Medulla oblongata (tissue), 1 donor: ENCODE data around the gene FRMPD1.

Experiments
- DNase-seq: peaks from one replicate; pipeline ENCODE4 v3.0.0-alpha.2; 2015; ENCODE audit errors: extremely low spot score

FRMPD1 gene

DNA sequence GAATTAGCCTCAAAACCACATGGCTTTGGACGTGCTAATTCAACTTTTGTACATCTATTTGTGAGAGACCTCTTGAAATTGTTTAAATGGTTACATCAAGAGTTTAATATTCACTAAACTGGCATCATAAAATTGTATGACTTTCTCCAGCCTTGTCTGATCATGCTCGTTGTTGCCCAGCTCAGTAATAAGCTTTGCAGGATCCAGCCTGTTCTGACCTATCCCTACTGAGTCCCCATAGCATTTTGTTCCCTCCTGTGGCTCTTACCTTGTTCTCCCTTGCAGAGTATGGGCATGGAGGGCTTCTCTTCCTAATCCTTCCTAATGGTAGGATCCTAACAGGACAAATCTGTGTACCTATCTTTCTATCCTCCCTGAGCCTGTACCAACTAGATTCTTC is 127.8 kb downstream of the FRMPD1 start:
- no peak for DNase-seq

- no peak for DNase-seq
Measured at GRCh38 chr9:37784291-37784615, 133.5 kb downstream of the FRMPD1 start.

GRCh38 chr9:37784616-37785483 is 134.1 kb downstream of the FRMPD1 start, which contains the start of gene EXOSC3:
Gene EXOSC3 (minus strand): TSS chr9:37785064. CDS start chr9:37785044, 20 bp downstream.
- DNase-seq: peak; percentile 94

DNA sequence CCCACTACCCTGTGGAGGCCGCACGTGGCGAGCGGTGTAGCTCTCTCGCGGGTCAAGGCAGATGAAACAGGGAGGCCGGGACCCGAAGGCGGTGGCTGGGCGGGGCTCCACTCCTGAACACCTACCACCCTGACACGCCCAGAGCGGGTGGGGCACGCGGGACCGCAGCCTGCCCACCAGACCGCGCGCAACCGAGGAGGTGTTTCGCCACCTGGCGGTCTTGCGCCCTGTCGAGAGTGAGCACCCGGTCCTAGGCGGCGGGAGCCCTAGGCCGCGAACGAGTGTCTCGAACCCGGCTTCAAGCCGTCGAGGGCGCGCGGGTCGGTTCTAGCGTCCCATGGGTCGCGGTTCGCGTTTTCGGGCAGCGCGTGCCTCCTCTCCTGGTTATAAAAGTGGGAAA is 136.3 kb downstream of the FRMPD1 start:
- no peak for DNase-seq

GRCh38 chr9:37788332-37788731 is 137.6 kb downstream of the FRMPD1 start:
- no peak for DNase-seq

DNA sequence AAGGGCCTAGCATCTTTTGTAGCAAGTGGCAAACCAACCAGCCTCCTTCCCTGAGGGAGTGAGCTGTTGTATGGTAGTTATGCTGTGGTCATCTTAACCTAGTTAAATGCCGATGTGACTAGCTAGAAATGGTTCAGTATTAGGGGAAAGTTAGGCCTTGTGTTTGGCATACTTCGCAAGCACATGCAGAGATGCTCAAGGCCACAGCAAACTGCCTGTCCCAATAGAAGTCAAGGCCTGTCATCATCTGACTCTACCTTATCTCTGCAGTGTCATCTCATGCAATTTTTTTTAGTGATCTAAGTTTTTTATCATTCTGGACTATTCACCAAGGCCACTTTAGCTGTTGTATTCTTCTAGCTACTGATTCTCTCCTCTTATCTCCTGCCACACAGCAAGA is 139.3 kb downstream of the FRMPD1 start:
- no peak for DNase-seq

DNA sequence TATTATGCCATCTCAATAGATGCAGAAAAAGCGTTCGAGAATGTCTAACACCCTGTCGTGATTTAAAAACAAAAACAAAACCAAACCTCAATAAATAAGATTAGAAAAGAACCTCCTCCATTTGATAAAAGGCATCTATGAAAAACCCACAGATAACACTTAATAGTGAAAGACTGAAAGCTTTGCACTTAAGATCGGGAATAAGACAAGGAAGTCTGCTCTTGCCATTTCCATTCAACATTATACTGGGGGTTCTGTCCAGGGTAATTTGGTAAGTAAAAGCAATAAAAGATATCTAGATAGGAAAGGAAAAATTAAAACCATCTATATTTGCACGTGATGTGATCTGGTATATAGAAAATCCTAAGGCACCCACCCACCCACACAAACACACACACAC is 141.4 kb downstream of the FRMPD1 start:
- no peak for DNase-seq

DNA sequence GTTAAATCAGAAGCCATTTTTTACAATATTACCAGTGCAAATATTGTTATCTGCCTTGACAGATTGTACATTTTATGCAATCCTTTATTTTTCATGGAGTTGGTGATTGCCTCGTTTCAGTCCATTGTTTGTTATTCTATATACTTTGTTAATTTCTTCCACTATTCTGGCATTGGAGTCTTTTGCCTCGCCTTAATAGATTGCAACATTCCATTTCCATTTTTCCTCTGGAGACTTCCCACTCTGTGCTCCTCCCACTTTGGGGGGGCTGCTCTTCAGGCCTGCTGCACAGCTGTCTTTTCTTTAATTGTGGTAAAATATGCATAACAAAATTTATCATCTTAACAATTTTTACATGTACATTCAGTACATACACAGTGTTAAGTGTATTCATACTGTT is 145.5 kb downstream of the FRMPD1 start:
- DNase-seq: no peak
